Neural progenitor cell (in vitro differentiated cells): ENCODE results near the gene UBALD2. TPM values are rescaled to one million over a fixed set of nuclear protein-coding genes. Genes with fewer than 3 reads are reported as not detected.

ENCODE experiments used
- DNase-seq: peaks from one replicate; pipeline ENCODE4 v3.0.0-alpha.2; 2016; ENCODE audit warnings: low spot score
- H2AFZ ChIP-seq: fragments of 200-600 bp; sonication (generic); replicated peaks from 2 replicates; pipeline ENCODE4 v1.6.1; 2016; ENCODE audit warnings: antibody characterized with exemption
- H3F3A ChIP-seq: fragments of 200-600 bp; sonication (generic); 2 replicates; pipeline ENCODE4 v1.6.1; 2016; ENCODE audit warnings: antibody characterized with exemption, low read depth
- H3K27ac ChIP-seq: fragments of 200-600 bp; sonication (generic); 2 replicates; pipeline ENCODE4 v1.5.1; 2016; ENCODE audit warnings: mild to moderate bottlenecking
- H3K27me3 ChIP-seq: fragments of 200-600 bp; sonication (generic); 2 replicates; pipeline ENCODE4 v1.6.1; 2016; ENCODE audit warnings: mild to moderate bottlenecking, moderate library complexity
- H3K36me3 ChIP-seq: fragments of 200-600 bp; sonication (generic); 2 replicates; pipeline ENCODE4 v1.5.1; 2016
- H3K4me1 ChIP-seq: fragments of 200-600 bp; sonication (generic); 2 replicates; pipeline ENCODE4 v1.6.1; 2016; ENCODE audit warnings: mixed run types
- H3K4me2 ChIP-seq: fragments of 200-600 bp; sonication (generic); 2 replicates; pipeline ENCODE4 v1.6.1; 2016
- H3K4me3 ChIP-seq: fragments of 200-600 bp; sonication (generic); 2 replicates; pipeline ENCODE4 v1.5.1; 2016
- H3K79me2 ChIP-seq: fragments of 200-600 bp; sonication (generic); 2 replicates; pipeline ENCODE4 v1.6.1; 2016; ENCODE audit warnings: low read depth
- H3K9ac ChIP-seq: fragments of 200-600 bp; sonication (generic); 2 replicates; pipeline ENCODE4 v1.6.1; 2016
- H3K9me3 ChIP-seq: fragments of 200-600 bp; sonication (generic); 2 replicates; pipeline ENCODE4 v1.5.1; 2016; ENCODE audit warnings: low read depth
- H4K20me1 ChIP-seq: fragments of 200-600 bp; sonication (generic); 2 replicates; pipeline ENCODE4 v1.6.1; 2016; ENCODE audit warnings: low read depth
- H3K27ac Mint-ChIP-seq: 3 replicates; pipeline ENCODE4 v1.8.0; 2021; ENCODE audit warnings: mixed read lengths
- H3K27me3 Mint-ChIP-seq: 2 replicates; pipeline ENCODE4 v1.8.0; 2022; ENCODE audit warnings: low read depth, mild to moderate bottlenecking, inconsistent platforms, moderate library complexity, mixed read lengths; ENCODE audit not compliant: insufficient read depth
- H3K36me3 Mint-ChIP-seq: 3 replicates; pipeline ENCODE4 v1.8.0; 2021; ENCODE audit warnings: mixed read lengths
- H3K4me1 Mint-ChIP-seq: 3 replicates; pipeline ENCODE4 v1.8.0; 2021; ENCODE audit warnings: mixed read lengths
- H3K4me3 Mint-ChIP-seq: 3 replicates; pipeline ENCODE4 v1.8.0; 2021; ENCODE audit warnings: mild to moderate bottlenecking, moderate library complexity, mixed read lengths
- H3K9me3 Mint-ChIP-seq: 3 replicates; pipeline ENCODE4 v1.8.0; 2020; ENCODE audit warnings: mixed read lengths
- EZH2 ChIP-seq: fragments of 200-600 bp; sonication (generic); IDR thresholded peaks from 2 replicates; pipeline ENCODE4 v1.6.1; 2017; ENCODE audit warnings: antibody characterized with exemption, mild to moderate bottlenecking, moderate library complexity
- EZH2phosphoT487 ChIP-seq: fragments of 200-600 bp; sonication (generic); IDR thresholded peaks from 2 replicates; pipeline ENCODE4 v1.6.1; 2017; ENCODE audit warnings: antibody characterized with exemption
- total RNA-seq: library from RNA; depleted of rRNA; stranded (reverse); fragments of >200 nt; gene quantifications from 2 replicates; pipeline ENCODE4 v1.2.3, GENCODE V29; 2015; ENCODE audit warnings: low replicate concordance
- TF ChIP-seq, protein P1 (sequence below): fragments of 200-600 bp; sonication (generic); IDR thresholded peaks from 2 replicates; pipeline ENCODE4 v1.5.1; 2017; ENCODE audit warnings: antibody characterized with exemption, mild to moderate bottlenecking

Gene UBALD2
- total RNA-seq, 1 donor from 2014 or later: 4.2 TPM

DNA sequence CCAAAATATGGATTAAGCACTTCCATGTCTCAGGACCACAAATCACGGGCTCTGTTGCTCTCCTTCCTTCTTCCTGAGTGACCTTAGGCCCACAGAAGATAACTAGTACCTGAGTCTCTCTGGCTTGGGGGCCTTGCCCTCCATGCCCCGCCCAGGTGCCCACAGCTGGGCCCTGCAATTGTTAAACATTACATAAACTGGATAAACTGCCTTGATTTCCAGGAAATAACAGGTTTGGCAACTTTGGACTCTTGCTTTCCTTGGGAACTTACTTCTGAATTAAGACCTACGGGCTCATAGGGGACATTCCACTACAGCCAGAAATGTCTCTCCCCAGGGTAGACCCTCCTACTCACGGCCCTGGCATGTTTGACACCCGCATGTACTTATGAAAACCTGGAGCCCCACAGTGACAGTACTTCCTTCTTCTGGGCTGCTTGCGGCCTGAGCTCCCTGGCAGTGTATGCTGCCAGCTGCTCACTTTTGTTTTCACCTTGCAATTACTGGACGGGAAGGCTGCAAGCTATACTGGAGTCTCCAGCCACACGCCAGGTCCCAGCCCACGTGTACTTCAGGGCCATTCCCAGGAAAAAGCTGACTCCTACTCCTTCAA lies 2.3 kb upstream of the UBALD2 start:
- Mint-ChIP-seq H3K4me1 (peaks cover 44% of the 10 kb centered on the region), H3K36me3 (peaks cover 2% of the 10 kb centered on the region), H3K27ac (peak overlapping the region; percentile 55), H3K4me3 (no peak overlapping the region), H3K27me3 (peaks cover 11% of the 10 kb centered on the region), H3K9me3 (no peaks in the 10 kb centered on the region)
- Histone ChIP-seq H2AFZ (no peak overlapping the region), H3K4me1 (peaks cover 31% of the 10 kb centered on the region), H3K4me2 (no peak overlapping the region), H3K9me3 (no peaks in the 10 kb centered on the region), H3K79me2 (peaks cover 25% of the 10 kb centered on the region), H3F3A (peaks cover 22% of the 10 kb centered on the region), H4K20me1 (no peaks in the 10 kb centered on the region), H3K27ac (no peak overlapping the region), H3K9ac (no peak overlapping the region), H3K27me3 (no peaks in the 10 kb centered on the region), H3K4me3 (no peak overlapping the region), H3K36me3 (no peaks in the 10 kb centered on the region)
- TF ChIP-seq EZH2 (no peak), EZH2phosphoT487 (no peak)
- TF ChIP-seq, protein P1, sequence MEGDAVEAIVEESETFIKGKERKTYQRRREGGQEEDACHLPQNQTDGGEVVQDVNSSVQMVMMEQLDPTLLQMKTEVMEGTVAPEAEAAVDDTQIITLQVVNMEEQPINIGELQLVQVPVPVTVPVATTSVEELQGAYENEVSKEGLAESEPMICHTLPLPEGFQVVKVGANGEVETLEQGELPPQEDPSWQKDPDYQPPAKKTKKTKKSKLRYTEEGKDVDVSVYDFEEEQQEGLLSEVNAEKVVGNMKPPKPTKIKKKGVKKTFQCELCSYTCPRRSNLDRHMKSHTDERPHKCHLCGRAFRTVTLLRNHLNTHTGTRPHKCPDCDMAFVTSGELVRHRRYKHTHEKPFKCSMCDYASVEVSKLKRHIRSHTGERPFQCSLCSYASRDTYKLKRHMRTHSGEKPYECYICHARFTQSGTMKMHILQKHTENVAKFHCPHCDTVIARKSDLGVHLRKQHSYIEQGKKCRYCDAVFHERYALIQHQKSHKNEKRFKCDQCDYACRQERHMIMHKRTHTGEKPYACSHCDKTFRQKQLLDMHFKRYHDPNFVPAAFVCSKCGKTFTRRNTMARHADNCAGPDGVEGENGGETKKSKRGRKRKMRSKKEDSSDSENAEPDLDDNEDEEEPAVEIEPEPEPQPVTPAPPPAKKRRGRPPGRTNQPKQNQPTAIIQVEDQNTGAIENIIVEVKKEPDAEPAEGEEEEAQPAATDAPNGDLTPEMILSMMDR: no peak
- DNase-seq: no peak

DNA sequence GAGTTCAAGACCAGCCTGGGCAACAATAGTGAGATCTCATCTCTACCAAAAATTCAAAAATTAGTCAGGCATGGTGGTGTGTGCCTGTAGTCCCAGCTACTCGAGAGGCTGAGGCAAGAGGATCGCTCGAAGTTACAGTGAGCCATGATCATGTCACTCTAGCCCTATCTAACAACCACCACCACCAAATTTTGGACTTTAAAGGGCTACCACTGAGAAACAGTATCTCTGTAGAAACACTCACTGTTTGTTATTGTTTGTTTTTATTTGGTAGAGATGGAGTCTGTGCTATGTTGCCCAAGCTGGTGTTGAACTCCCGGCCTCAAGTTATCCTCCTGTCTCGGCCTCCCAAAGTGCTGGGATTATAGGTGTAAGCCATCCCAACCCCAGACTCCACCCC lies 1.3 kb upstream of the UBALD2 start:
- no peak overlapping the region for H2AFZ ChIP-seq
- no peak overlapping the region for H3K27ac ChIP-seq
- H4K20me1 ChIP-seq: no peaks in the 10 kb centered on the region
- no peaks in the 10 kb centered on the region for H3K36me3 ChIP-seq
- Mint-ChIP-seq H3K9me3 (no peaks in the 10 kb centered on the region), H3K4me1 (peaks cover 45% of the 10 kb centered on the region), H3K27me3 (peaks cover 11% of the 10 kb centered on the region), H3K4me3 (peak overlapping the region; percentile 83), H3K36me3 (peaks cover 5% of the 10 kb centered on the region), H3K27ac (no peak overlapping the region)
- no peaks in the 10 kb centered on the region for H3K27me3 ChIP-seq
- H3K4me1 ChIP-seq: peaks cover 35% of the 10 kb centered on the region
- no peak overlapping the region for H3K4me2 ChIP-seq
- TF ChIP-seq EZH2 (no peak), EZH2phosphoT487 (no peak)
- TF ChIP-seq, protein P1: no peak
- DNase-seq: no peak
- peaks cover 21% of the 10 kb centered on the region for H3F3A ChIP-seq
- no peaks in the 10 kb centered on the region for H3K9me3 ChIP-seq
- no peak overlapping the region for H3K4me3 ChIP-seq
- no peak overlapping the region for H3K9ac ChIP-seq
- peaks cover 35% of the 10 kb centered on the region for H3K79me2 ChIP-seq

DNA sequence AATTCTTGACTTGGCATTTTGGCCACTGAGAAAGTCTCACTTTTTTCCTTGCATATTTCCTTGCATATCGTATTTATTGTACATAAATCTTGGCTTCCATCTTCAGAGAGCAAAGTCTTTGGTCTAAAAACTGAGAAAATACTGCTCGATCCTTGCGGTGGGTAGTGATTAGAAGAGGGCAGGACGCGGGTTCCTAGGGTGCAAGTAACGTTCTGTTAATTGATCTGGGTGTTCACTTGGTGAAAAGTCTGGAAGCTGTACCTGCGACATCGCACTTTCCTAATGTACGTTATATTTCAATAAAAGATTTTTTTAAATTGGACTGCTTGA lies 758 bp upstream of the UBALD2 start:
- TF ChIP-seq EZH2phosphoT487 (no peak), EZH2 (no peak)
- TF ChIP-seq, protein P1: no peak
- Histone ChIP-seq H3K9ac (no peak overlapping the region), H3K9me3 (no peaks in the 10 kb centered on the region), H3K27ac (no peak overlapping the region), H2AFZ (no peak overlapping the region), H3K36me3 (no peaks in the 10 kb centered on the region), H3K4me2 (peak overlapping the region; percentile 40), H3F3A (peaks cover 16% of the 10 kb centered on the region), H3K4me1 (peaks cover 30% of the 10 kb centered on the region), H3K79me2 (peaks cover 40% of the 10 kb centered on the region), H4K20me1 (peaks cover 4% of the 10 kb centered on the region), H3K27me3 (no peaks in the 10 kb centered on the region), H3K4me3 (no peak overlapping the region)
- Mint-ChIP-seq H3K27ac (peak overlapping the region; percentile 81), H3K36me3 (peaks cover 5% of the 10 kb centered on the region), H3K4me1 (peaks cover 46% of the 10 kb centered on the region), H3K9me3 (no peaks in the 10 kb centered on the region), H3K27me3 (peaks cover 7% of the 10 kb centered on the region), H3K4me3 (peak overlapping the region; percentile 83)
- DNase-seq: no peak
